Measurements from ENCODE around the gene MIOS.

GRCh38 chr7:7581531-7582179 lies 15.0 kb downstream of the MIOS start:
- no peak for TF ChIP-seq CTCF (IDR thresholded peaks at IDR 0.05)
- no peak for TF ChIP-seq EZH2 (IDR thresholded peaks at IDR 0.05)
- TF ChIP-seq EZH2phosphoT487 (IDR thresholded peaks at IDR 0.05): peak; percentile 58
